DMS 273 treated with DMSO at 0.1 percent for 48 hours (cell line): ENCODE measurements around the gene OR2T10.
A peak's percentile ranks its signal among the peaks of the same experiment; 100 is the strongest.
"Not testable (repeated sequence)": the region's sequence is repeated elsewhere in the genome, so short reads cannot be mapped to it uniquely, and the experiment has no call there.

ENCODE experiments used
- DNase-seq: peaks from one replicate; lab custom pipeline; 2025; lab: John Stamatoyannopoulos, UW

OR2T10 gene, protein sequence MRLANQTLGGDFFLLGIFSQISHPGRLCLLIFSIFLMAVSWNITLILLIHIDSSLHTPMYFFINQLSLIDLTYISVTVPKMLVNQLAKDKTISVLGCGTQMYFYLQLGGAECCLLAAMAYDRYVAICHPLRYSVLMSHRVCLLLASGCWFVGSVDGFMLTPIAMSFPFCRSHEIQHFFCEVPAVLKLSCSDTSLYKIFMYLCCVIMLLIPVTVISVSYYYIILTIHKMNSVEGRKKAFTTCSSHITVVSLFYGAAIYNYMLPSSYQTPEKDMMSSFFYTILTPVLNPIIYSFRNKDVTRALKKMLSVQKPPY

GRCh38 chr1:248597589-248597988, at the start of gene OR2T10:
Gene OR2T10, minus strand, starts transcription at chr1:248597700. Its CDS starts 3,932 bp downstream, at chr1:248593768.
- no peak for DNase-seq

DNA sequence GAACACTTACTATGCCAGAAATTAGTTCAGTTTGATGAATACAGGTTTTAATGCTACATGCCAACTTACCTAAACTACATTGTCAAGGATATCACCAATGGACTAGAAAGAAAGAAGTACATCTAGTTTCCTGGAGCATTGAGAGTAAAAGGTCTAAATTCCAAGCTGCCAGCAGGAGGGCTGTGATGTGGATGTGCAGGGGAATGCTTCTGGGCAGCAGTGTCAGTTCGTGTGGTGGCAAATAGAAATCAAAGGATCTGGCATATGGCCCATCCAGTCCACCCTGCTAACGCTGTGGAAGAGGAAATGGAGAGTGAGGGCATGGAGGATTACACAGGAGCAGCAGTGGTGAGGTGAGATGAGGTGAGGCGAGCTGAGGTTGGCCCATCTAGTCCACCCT, 47.7 kb upstream of the OR2T10 start, which contains the start of gene OR2T35:
TSS of gene OR2T35 (minus strand) at position 101 of the 400 bp plus-strand sequence. CDS start 6,020 bp downstream, outside the sequence.
- not testable (repeated sequence) for DNase-seq

- not testable (repeated sequence) for DNase-seq
Measured at GRCh38 chr1:248642971-248643651, 45.6 kb upstream of the OR2T10 start.

- DNase-seq: not testable (repeated sequence)
Measured at GRCh38 chr1:248641583-248641982, 44.1 kb upstream of the OR2T10 start.

DNA sequence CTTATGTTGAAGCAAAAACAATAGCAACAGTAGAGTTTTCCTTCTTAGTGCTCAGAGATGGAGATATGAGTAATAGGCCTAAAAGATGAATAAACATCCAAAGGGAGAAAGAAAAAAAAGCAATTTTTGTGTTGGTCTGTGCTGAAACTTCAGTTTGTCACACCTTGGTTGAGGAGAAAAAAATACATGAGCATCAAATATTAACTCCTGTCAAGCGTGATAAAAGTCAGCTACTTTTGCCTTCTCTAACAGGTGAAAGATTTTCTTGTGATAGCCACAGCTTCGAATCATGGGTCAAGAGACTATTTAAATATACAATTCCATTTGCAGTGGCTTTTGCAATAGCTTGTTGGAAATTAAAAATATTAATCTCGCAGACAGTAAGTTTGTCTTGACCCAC, 43.4 kb upstream of the OR2T10 start:
- not testable (repeated sequence) for DNase-seq

GRCh38 chr1:248639652-248640051, 42.2 kb upstream of the OR2T10 start:
- not testable (repeated sequence) for DNase-seq

- DNase-seq: not testable (repeated sequence)
Measured at GRCh38 chr1:248636612-248637011, 39.1 kb upstream of the OR2T10 start.

- not testable (repeated sequence) for DNase-seq
Measured at GRCh38 chr1:248634991-248635390, 37.5 kb upstream of the OR2T10 start, which contains the start of gene OR2T11. Gene OR2T11, minus strand, starts transcription at chr1:248635091. Its CDS starts 7,963 bp downstream, at chr1:248627128.

- no peak for DNase-seq
Measured at GRCh38 chr1:248631354-248632008, 34.0 kb upstream of the OR2T10 start.

DNA sequence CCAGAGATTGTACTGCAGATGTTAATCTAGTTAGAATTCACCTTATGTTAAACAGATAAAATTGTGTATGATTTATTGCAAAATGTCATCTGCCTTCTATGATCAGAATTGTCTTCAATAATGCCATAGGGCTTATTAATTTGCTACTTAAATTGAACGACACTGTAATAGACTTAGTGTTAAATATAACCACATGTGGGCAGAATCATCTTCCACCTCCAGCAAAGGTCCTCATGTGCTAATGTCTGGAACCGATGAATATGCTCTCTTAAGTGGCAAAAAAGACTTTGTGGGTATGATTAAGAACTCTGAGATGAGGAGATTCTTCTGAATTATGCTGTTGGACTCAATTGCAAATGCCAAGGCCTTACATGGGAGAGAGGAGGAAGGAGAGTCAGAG, 33.1 kb upstream of the OR2T10 start:
- no peak for DNase-seq

- no peak for DNase-seq
Measured at GRCh38 chr1:248627971-248628844, 30.7 kb upstream of the OR2T10 start.

GRCh38 chr1:248625971-248626370, 28.5 kb upstream of the OR2T10 start:
- DNase-seq: no peak

DNA sequence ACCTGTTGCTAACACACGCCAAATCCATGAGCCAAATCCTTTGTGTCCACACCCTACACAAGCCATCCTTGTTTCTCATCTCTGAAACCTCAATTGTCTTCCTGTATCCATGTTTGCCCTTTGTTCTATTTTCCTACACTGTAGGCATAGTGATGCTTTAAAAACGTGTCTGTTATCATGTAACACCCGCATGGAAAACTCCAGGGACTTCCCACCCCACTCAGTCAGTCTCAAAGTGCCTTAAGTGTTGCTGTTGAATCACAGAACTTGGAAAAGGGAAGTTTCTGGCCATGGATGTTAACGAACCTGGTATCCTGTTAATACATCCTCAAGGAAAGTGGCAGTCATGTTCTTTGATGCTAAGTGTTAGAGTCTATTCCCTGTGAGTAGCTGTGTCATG, 27.7 kb upstream of the OR2T10 start:
- DNase-seq: no peak

DNA sequence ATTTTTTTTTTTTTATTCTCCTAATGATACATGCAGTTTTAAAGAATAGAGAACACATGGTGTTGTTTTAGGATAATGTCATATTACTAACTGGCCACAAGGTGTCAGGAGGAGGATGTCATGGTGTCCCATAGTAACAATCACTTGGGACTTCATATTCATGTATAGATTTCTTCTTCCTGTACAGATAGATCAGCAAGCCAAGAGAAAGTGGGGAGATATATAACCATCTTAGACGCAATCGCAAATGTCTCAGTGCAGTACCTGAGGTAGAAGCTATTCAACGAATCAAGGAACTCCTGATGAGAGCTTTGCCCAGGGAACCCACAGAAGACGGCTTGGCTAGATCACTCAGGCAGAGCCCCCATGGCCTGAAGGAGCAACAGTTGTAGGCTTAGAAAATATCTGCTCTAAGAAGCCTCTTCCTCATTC, 25.1 kb upstream of the OR2T10 start:
- DNase-seq: peak; percentile 10

DNA sequence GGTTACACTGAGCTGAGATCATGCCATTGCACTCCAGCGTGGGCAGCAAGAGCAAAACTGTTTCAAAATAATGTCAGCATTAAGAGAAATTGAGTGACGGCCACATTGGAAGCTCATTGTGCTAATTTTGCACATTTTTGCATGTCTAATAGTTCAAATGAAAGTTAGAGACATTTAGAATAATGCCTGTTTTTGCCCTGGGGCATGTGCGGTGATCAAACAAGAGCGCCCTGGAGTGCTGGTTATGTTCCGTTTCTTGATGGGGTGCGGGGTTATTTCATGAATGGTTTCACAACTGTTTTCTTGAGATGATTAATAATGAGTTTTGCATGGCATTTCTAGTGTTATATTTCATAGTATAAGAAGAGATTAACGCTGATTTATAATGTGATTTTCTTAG, 24.3 kb upstream of the OR2T10 start:
- DNase-seq: no peak

- DNase-seq: no peak
Measured at GRCh38 chr1:248618878-248619277, 21.4 kb upstream of the OR2T10 start.

DNA sequence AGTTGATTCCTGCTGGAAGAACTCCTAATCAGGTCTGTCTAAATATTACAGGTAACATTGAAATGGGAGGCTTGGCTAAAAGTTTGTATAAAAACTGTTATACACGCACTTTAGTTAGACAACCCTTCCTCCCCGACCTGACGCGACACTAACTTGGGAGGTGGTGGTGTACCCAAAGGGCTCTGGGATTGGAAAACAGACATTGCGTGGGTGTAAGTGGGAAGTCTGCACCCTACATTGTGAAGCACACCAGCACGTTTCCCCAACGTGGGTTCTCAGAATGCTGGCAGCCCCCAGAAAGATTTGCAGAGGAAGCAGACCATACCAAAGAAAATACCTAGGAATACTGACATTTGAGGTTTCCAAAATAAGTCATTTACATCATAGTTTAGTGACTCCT, 20.6 kb upstream of the OR2T10 start:
- no peak for DNase-seq

DNA sequence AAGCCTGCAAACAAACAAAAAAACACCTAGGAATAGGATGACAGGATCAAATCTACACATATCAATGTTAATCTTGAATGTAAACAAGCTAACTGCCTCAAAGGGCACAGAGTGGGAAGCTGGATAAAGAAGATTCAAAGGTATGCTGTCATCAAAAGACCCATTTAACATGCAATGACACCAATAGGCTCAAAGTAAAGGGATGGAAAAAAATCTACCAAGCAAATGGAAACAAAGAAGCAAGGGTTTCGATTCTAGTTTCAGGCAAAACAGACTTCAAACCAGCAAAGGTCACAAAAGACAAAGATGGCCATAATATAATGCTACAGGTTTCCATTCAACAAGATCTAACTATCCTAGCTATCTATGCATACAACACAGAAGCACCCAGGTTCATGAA, 16.2 kb upstream of the OR2T10 start:
- no peak for DNase-seq

- no peak for DNase-seq
Measured at GRCh38 chr1:248611883-248612414, 14.4 kb upstream of the OR2T10 start.

- DNase-seq: no peak
Measured at GRCh38 chr1:248610301-248610700, 12.8 kb upstream of the OR2T10 start.

DNA sequence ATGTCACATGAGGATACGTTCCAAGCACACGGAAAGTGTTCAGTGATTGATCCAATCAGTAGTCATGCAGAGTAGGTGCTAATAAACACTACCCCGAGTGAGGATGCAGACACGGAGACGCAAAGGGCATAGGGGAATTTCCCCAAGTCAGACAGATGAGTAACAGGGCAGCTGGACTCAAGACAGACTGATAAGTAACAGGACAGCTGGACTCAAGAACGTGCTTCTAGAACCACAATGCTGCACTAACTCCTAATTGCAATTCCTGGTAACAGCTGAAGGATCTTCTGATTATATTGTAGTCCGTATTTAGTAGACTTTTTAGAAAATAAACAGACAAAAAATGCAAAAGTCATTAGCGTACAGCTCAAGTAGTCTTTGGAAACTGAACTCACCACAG, 1.9 kb upstream of the OR2T10 start:
- no peak for DNase-seq
